ES-I3 (cell line): ENCODE results near the gene OCRL.

Experiments used
- H3K36me3 ChIP-seq: 2 replicates; pipeline ENCODE4 v1.6.1; 2013; ENCODE audit warnings: mild to moderate bottlenecking, low read length, control low read depth, moderate library complexity; ENCODE audit not compliant: insufficient read depth
- H3K4me1 ChIP-seq: 2 replicates; pipeline ENCODE4 v1.6.1; 2013; ENCODE audit warnings: mild to moderate bottlenecking, control low read depth, low read length; ENCODE audit not compliant: insufficient read depth
- H3K9ac ChIP-seq: 2 replicates; pipeline ENCODE4 v1.6.1; 2013; ENCODE audit warnings: low read depth, mild to moderate bottlenecking, low read length, moderate library complexity
- H3K9me3 ChIP-seq: 2 replicates; pipeline ENCODE4 v1.6.1; 2013; ENCODE audit warnings: mild to moderate bottlenecking, low read length, moderate library complexity; ENCODE audit not compliant: control insufficient read depth, insufficient read depth

The OCRL gene

DNA sequence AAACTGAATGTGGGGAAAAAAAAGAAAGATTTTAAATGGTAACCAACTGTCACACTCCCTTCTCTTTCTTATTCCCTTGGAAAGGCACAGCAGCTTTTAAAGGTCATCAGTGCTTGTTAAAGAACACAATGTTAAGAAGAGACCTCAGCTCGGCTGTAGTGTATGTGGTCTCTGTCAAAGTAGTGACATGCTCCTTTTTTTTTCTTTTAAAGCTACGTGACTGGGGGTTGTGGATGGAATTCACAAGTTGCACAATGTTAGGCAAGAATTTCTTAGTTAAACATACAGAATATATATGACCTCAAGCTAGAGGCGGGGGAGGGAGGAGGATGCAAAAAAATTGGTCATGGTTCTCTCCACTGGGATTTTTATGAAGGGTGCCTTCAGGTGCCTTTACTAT is 45.6 kb downstream of the OCRL start:
- H3K9me3 ChIP-seq: no peaks in the 10 kb centered on the region
- H3K9ac ChIP-seq: no peak overlapping the region
- peaks cover 31% of the 10 kb centered on the region for H3K36me3 ChIP-seq
- H3K4me1 ChIP-seq: no peaks in the 10 kb centered on the region

DNA sequence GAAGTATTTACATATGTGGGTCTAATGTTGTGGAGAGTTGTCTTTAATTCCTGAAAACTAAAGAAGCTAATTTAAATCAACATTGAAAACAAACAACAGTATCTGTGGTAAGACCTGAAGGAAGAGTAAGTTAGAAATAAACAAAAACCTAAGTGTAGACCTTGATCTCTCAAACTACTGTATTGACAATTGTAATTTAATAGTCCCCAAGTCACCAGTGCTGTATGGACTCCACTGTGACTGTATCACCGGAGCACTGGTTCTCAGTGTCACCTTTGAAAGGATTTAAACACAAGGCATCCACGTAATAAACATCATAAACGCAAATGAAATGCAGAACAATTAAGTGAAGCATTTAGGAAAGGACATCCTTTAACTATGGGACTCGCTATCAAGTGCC is 46.4 kb downstream of the OCRL start:
- Histone ChIP-seq H3K9me3 (no peaks in the 10 kb centered on the region), H3K9ac (no peak overlapping the region), H3K4me1 (no peaks in the 10 kb centered on the region), H3K36me3 (peaks cover 38% of the 10 kb centered on the region)

- H3K9ac ChIP-seq: no peak overlapping the region
- peaks cover 46% of the 10 kb centered on the region for H3K36me3 ChIP-seq
- H3K4me1 ChIP-seq: peaks cover 8% of the 10 kb centered on the region; the same call in 1 of the 2 replicates
- H3K9me3 ChIP-seq: no peaks in the 10 kb centered on the region
These were observed 50.5 kb downstream of the OCRL start for GRCh38 chrX:129590596-129590995.

- peaks cover 8% of the 10 kb centered on the region; the same call in 1 of the 2 replicates for H3K4me1 ChIP-seq
- no peaks in the 10 kb centered on the region for H3K9me3 ChIP-seq
- peaks cover 35% of the 10 kb centered on the region for H3K36me3 ChIP-seq
- H3K9ac ChIP-seq: no peak overlapping the region
These were observed 53.1 kb downstream of the OCRL start for GRCh38 chrX:129593137-129593536.

GRCh38 chrX:129594781-129595180 is 54.7 kb downstream of the OCRL start:
- H3K4me1 ChIP-seq: peaks cover 8% of the 10 kb centered on the region; the same call in 1 of the 2 replicates
- peaks cover 23% of the 10 kb centered on the region for H3K36me3 ChIP-seq
- H3K9ac ChIP-seq: no peak overlapping the region
- no peaks in the 10 kb centered on the region for H3K9me3 ChIP-seq

- Histone ChIP-seq H3K9me3 (no peaks in the 10 kb centered on the region), H3K4me1 (peaks cover 8% of the 10 kb centered on the region), H3K9ac (no peak overlapping the region; the same call in 1 of the 2 replicates), H3K36me3 (peaks cover 11% of the 10 kb centered on the region)
These were observed 56.0 kb downstream of the OCRL start for GRCh38 chrX:129596077-129596476.

DNA sequence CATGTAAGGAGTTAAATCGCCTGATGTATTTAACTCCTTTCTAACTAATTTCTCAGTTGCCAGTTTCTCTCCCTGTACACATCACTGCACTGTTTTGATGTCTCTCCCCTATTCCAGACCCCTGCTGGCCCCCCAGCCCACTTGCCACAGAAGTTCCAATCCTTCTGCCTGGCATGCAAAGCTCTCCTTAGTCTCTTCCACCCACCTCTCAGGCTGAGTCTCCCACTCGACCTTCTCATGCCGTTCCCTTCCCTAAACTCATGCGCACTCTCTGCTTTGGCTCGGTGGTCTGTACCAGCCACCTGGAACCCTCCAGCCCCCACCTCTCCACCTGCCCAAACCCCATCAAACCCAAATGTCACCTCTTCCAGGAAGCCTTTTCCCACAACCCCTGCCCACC is 57.8 kb downstream of the OCRL start:
- H3K9me3 ChIP-seq: no peaks in the 10 kb centered on the region

GRCh38 chrX:129599499-129599898 is 59.4 kb downstream of the OCRL start:
- Histone ChIP-seq H3K9ac (no peak overlapping the region), H3K4me1 (peaks cover 3% of the 10 kb centered on the region), H3K36me3 (no peaks in the 10 kb centered on the region), H3K9me3 (no peaks in the 10 kb centered on the region)

More for the DNA sequence above, 57.8 kb downstream of the OCRL start:
- Histone ChIP-seq H3K36me3 (no peaks in the 10 kb centered on the region), H3K9ac (no peak overlapping the region), H3K4me1 (peaks cover 4% of the 10 kb centered on the region)

- H3K9ac ChIP-seq: no peak overlapping the region
- H3K9me3 ChIP-seq: no peaks in the 10 kb centered on the region
- H3K4me1 ChIP-seq: peaks cover 7% of the 10 kb centered on the region
- no peaks in the 10 kb centered on the region for H3K36me3 ChIP-seq
These were observed 59.9 kb downstream of the OCRL start for GRCh38 chrX:129599996-129600395.

DNA sequence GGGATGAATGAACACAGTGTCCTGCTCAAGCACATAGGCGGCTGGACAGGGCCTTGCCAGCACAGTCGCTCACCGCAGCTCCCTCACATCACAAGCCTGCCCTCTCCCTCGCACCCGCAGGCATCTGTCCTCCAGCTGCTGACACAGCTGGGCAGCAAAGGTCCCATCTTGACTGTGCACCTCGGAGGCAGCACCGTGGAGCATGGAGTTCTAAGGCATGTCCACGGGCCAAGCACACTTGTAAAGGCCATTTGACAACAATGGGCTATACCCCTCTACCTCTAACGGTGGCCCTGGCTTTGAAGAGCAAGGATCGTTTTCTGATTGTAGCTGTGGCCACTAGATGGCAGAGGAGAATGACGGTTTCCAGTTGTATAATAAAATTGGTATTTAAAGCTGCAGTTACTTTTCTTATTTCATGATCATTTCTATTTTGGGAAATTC is 60.9 kb downstream of the OCRL start:
- peaks cover 11% of the 10 kb centered on the region for H3K4me1 ChIP-seq
- H3K9ac ChIP-seq: no peak overlapping the region
- no peaks in the 10 kb centered on the region for H3K36me3 ChIP-seq
- no peaks in the 10 kb centered on the region for H3K9me3 ChIP-seq

GRCh38 chrX:129606918-129607317 is 66.9 kb downstream of the OCRL start:
- no peaks in the 10 kb centered on the region for H3K9me3 ChIP-seq
- peaks cover 16% of the 10 kb centered on the region for H3K4me1 ChIP-seq
- H3K36me3 ChIP-seq: no peaks in the 10 kb centered on the region
- no peak overlapping the region for H3K9ac ChIP-seq

GRCh38 chrX:129608496-129608895 is 68.4 kb downstream of the OCRL start:
- H3K9me3 ChIP-seq: no peaks in the 10 kb centered on the region
- no peak overlapping the region for H3K9ac ChIP-seq
- H3K36me3 ChIP-seq: no peaks in the 10 kb centered on the region
- H3K4me1 ChIP-seq: peaks cover 16% of the 10 kb centered on the region

DNA sequence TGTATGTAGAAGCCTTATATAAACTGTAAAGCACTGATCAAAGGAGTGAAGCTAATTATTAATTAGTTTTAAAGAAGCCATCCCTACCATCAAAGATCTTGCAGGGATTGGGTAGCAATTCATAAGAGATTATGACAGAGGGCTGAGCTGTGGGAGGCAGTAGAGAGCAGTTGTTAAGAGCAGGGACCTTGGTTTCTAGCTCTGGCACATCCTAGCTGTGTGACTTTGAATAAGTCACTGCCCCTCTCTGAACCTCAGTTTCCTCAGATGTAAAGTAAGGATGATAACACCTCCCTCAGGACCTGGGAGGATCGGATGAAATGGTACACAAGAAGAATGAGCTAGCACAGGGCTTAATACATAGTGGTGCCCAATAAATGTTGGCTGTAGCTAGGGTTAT is 69.3 kb downstream of the OCRL start:
- H3K9me3 ChIP-seq: no peaks in the 10 kb centered on the region
- peaks cover 21% of the 10 kb centered on the region for H3K4me1 ChIP-seq
- no peaks in the 10 kb centered on the region for H3K36me3 ChIP-seq
- no peak overlapping the region for H3K9ac ChIP-seq

DNA sequence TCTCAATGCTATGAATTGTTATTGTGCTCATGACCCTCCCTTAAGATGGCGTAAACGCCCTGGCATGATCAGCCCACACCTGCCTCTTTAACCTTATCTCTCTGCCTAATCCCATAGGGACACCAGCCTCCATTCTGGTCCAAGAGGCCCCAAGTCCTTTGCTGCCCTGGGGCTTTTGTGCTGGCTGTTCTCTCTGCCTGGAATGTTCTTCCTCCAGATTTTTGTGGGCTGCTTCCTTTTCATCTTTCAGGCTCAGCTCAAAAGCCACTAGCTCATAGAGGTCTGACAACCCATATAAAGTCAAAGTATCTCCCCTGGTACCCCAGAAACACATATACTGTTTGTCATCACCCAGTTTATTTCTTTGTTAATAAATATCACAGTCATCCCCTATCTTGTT is 72.3 kb downstream of the OCRL start:
- H3K9me3 ChIP-seq: no peaks in the 10 kb centered on the region
- H3K36me3 ChIP-seq: no peaks in the 10 kb centered on the region
- H3K9ac ChIP-seq: no peak overlapping the region
- peaks cover 12% of the 10 kb centered on the region; the same call in 1 of the 2 replicates for H3K4me1 ChIP-seq

- H3K4me1 ChIP-seq: peaks cover 12% of the 10 kb centered on the region; the same call in 1 of the 2 replicates
- H3K36me3 ChIP-seq: no peaks in the 10 kb centered on the region
- H3K9me3 ChIP-seq: no peaks in the 10 kb centered on the region
- H3K9ac ChIP-seq: no peak overlapping the region
These were observed 73.5 kb downstream of the OCRL start for GRCh38 chrX:129613596-129613995.
